ENCODE measurements around the gene PEAR1. TPM values are rescaled to one million over a fixed set of nuclear protein-coding genes. Genes with fewer than 3 reads are reported as not detected.

PEAR1 gene
- total RNA-seq, 1 experiment from 2014 or later: 10.8 TPM

DNA sequence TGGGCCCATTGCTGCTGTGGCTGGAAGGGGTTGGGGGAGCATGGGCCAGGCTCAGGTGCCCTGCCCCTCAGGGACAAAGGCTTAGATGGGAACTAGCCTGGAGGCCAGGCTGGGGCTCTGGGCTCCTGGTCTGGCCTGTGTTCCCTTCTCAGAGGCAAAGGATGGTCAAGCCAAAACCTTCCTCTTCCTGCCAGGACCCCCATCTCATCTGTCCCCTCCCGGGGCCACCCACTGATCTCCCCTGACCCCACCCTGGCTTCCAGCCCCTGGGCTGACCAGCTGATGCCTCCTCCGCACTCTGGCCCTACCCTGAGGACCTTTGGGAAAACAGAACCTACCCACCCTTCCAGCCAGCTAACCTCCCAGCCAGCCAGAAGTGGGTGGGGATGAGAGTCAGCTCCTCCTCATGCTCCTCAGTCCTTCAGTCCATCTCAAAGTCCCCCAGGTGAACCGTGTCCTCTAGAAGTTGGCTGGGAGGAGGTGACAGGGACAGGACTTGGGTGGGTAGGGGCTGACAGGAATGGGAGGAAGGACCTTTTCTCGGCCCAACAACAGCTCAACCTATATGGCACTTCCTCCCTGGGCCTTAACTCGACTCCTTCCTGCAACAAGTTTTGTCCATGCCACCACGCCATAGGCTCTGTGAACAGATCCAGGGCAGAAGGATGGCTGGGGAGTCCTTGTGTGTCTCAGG, 7.5 kb downstream of the PEAR1 start:
- ChIA-PET RAD21 (ENCODE audit: low non-redundant PET in 1 of 2, low total read pairs in 2 of 2, uncharacterized antibody in 2 of 2, unreplicated experiment in 2 of 2) (no interaction called here), POLR2A (no interaction called here)
- H3K79me2 ChIP-seq (ENCODE audit: insufficient read depth, low read length): no peaks in the 10 kb centered on the region

More for the DNA sequence above, 7.5 kb downstream of the PEAR1 start:
- Histone ChIP-seq H3K9me2 (ENCODE audit: insufficient read depth) (no peaks in the 10 kb centered on the region), H3K4me3 (replicated peaks in 1 of 2; ENCODE audit: low read depth in 1 of 2, low read length in 2 of 2) (no peak overlapping the region), H3K9me3 (ENCODE audit: control insufficient read depth in 1 of 2, insufficient read depth in 1 of 2, low read depth in 1 of 2, low read length in 2 of 2) (no peaks in the 10 kb centered on the region), H3K9ac (ENCODE audit: low read length) (no peak overlapping the region), H3K27me3 (ENCODE audit: insufficient read depth, low read length) (no peaks in the 10 kb centered on the region), H3K36me3 (ENCODE audit: control insufficient read depth in 1 of 2, insufficient read depth in 2 of 2, low read length in 2 of 2) (no peaks in the 10 kb centered on the region), H3K4me1 (ENCODE audit: control insufficient read depth in 1 of 2, insufficient read depth in 2 of 2, low read length in 2 of 2) (peaks cover 22 to 28% of the 10 kb centered on the region in 2 experiments), H3K27ac (ENCODE audit: low read depth, low read length) (no peak overlapping the region), H3K4me2 (ENCODE audit: low read length) (no peak overlapping the region), H4K20me1 (ENCODE audit: insufficient read depth) (no peaks in the 10 kb centered on the region), H2AFZ (ENCODE audit: low read depth, low read length, poor library complexity, severe bottlenecking) (no peak overlapping the region)
- no peak for ATAC-seq
- BruUV-seq (replicated peaks): no TSS peak
- CTCF ChIA-PET: interaction anchor here (1.4 kb wide), 1 partner anchor 9 kb away, joined by 4 read pairs; no protein-coding TSS in a partner anchor
- intact Hi-C loops (cut with micrococcal nuclease): no loop called here
- no peak for DNase-seq (ENCODE audit: low read depth, low spot score)
- TF ChIP-seq SRF (IDR thresholded peaks at IDR 0.05; ENCODE audit: low read depth) (no peak), YY1 (IDR thresholded peaks at IDR 0.05; ENCODE audit: extremely low read depth, insufficient replicate concordance, low read depth, low read length) (no peak), JUND (IDR thresholded peaks at IDR 0.05) (no peak), EZH2 (IDR thresholded peaks at IDR 0.05) (no peak), SP1 (IDR thresholded peaks at IDR 0.05; ENCODE audit: low read depth) (no peak), ZFX (IDR thresholded peaks at IDR 0.05) (no peak), CBX3 (IDR thresholded peaks at IDR 0.05; ENCODE audit: low read depth) (no peak), TCF7L2 (IDR thresholded peaks at IDR 0.05; ENCODE audit: borderline replicate concordance, extremely low read depth, insufficient read depth, insufficient read length) (no peak), EGR1 (IDR thresholded peaks at IDR 0.05; ENCODE audit: low read depth) (no peak), FOSL1 (IDR thresholded peaks at IDR 0.05; ENCODE audit: low read depth) (no peak), ZNF274 (IDR thresholded peaks at IDR 0.05; ENCODE audit: low read depth, low read length) (no peak), SIN3A (IDR thresholded peaks at IDR 0.05; ENCODE audit: low read depth) (no peak), POLR2AphosphoS5 (IDR thresholded peaks at IDR 0.05; ENCODE audit: low read depth, low read length) (no peak), RAD21 (IDR thresholded peaks at IDR 0.05; ENCODE audit: low read depth) (no peak)
- TF ChIP-seq, protein P1, sequence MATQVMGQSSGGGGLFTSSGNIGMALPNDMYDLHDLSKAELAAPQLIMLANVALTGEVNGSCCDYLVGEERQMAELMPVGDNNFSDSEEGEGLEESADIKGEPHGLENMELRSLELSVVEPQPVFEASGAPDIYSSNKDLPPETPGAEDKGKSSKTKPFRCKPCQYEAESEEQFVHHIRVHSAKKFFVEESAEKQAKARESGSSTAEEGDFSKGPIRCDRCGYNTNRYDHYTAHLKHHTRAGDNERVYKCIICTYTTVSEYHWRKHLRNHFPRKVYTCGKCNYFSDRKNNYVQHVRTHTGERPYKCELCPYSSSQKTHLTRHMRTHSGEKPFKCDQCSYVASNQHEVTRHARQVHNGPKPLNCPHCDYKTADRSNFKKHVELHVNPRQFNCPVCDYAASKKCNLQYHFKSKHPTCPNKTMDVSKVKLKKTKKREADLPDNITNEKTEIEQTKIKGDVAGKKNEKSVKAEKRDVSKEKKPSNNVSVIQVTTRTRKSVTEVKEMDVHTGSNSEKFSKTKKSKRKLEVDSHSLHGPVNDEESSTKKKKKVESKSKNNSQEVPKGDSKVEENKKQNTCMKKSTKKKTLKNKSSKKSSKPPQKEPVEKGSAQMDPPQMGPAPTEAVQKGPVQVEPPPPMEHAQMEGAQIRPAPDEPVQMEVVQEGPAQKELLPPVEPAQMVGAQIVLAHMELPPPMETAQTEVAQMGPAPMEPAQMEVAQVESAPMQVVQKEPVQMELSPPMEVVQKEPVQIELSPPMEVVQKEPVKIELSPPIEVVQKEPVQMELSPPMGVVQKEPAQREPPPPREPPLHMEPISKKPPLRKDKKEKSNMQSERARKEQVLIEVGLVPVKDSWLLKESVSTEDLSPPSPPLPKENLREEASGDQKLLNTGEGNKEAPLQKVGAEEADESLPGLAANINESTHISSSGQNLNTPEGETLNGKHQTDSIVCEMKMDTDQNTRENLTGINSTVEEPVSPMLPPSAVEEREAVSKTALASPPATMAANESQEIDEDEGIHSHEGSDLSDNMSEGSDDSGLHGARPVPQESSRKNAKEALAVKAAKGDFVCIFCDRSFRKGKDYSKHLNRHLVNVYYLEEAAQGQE (IDR thresholded peaks at IDR 0.05; ENCODE audit: low read depth): no peak
- TF ChIP-seq, protein P2, sequence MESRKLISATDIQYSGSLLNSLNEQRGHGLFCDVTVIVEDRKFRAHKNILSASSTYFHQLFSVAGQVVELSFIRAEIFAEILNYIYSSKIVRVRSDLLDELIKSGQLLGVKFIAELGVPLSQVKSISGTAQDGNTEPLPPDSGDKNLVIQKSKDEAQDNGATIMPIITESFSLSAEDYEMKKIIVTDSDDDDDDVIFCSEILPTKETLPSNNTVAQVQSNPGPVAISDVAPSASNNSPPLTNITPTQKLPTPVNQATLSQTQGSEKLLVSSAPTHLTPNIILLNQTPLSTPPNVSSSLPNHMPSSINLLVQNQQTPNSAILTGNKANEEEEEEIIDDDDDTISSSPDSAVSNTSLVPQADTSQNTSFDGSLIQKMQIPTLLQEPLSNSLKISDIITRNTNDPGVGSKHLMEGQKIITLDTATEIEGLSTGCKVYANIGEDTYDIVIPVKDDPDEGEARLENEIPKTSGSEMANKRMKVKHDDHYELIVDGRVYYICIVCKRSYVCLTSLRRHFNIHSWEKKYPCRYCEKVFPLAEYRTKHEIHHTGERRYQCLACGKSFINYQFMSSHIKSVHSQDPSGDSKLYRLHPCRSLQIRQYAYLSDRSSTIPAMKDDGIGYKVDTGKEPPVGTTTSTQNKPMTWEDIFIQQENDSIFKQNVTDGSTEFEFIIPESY (IDR thresholded peaks at IDR 0.05; ENCODE audit: extremely low read depth, insufficient replicate concordance, low read length): no peak
- TF ChIP-seq, protein P3, sequence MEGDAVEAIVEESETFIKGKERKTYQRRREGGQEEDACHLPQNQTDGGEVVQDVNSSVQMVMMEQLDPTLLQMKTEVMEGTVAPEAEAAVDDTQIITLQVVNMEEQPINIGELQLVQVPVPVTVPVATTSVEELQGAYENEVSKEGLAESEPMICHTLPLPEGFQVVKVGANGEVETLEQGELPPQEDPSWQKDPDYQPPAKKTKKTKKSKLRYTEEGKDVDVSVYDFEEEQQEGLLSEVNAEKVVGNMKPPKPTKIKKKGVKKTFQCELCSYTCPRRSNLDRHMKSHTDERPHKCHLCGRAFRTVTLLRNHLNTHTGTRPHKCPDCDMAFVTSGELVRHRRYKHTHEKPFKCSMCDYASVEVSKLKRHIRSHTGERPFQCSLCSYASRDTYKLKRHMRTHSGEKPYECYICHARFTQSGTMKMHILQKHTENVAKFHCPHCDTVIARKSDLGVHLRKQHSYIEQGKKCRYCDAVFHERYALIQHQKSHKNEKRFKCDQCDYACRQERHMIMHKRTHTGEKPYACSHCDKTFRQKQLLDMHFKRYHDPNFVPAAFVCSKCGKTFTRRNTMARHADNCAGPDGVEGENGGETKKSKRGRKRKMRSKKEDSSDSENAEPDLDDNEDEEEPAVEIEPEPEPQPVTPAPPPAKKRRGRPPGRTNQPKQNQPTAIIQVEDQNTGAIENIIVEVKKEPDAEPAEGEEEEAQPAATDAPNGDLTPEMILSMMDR (IDR thresholded peaks at IDR 0.05 in 2 of 3, conservative IDR thresholded peaks at IDR 0.05 in 1 of 3; ENCODE audit: borderline replicate concordance in 1 of 3, insufficient read depth in 1 of 3, low read depth in 2 of 3, low read length in 2 of 3): no peak
